Skin epidermis (tissue), 12 donors: Measurements from ENCODE around the gene RPL36.

ENCODE experiments used
- H3K27ac ChIP-seq, 21 experiments: fragments of 200-600 bp; sonication (generic) in 11 of 21; one replicate each; pipeline ENCODE4 v1.5.0; 2020; ENCODE audit warnings: mild to moderate bottlenecking in 3 of 21, inconsistent platforms in 2 of 21, moderate library complexity in 2 of 21
- H3K4me3 ChIP-seq, 7 experiments: fragments of 200-600 bp; sonication (generic) in 2 of 7; one replicate each; pipeline ENCODE4 v1.5.0; 2020; ENCODE audit warnings: inconsistent platforms in 2 of 7, mild to moderate bottlenecking in 2 of 7, moderate library complexity in 1 of 7

Gene RPL36

DNA sequence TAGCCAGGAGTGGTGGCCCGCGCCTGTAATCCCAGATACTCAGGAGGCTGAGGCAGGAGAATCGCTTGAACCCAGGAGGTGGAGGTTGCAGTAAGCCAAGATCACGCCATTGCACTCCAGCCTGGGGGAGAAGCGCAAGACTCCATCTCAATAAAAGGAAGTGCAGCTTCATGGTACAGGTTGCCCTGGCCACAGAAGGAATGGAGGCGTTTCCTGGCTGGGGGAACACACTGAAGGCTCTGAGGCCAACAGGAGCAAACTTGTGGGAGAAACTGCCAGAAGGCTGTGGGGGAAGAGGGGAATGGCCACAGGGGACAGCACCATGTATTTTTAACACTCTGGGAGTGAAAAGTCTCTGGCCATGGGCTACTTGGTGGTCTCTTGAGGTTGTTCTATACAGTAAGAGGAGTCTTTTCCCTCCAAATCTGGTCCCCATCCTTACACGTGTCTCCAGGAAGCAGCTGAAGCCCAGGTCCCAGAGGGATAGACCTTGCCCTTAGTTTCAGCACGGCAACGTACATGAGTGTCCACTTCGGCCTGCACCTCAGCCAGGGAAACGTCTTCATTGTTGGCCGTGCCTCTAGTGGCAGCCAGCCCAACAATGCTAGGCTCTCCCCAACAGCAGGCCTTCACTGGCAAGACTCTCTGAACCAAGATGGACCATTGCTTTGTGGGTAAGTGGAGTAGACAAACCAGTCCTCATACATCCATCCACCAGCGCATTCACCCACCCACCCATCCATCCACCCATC, 17.2 kb upstream of the RPL36 start:
- Histone ChIP-seq H3K4me3 (no peak overlapping the region), H3K27ac (no peak overlapping the region)

DNA sequence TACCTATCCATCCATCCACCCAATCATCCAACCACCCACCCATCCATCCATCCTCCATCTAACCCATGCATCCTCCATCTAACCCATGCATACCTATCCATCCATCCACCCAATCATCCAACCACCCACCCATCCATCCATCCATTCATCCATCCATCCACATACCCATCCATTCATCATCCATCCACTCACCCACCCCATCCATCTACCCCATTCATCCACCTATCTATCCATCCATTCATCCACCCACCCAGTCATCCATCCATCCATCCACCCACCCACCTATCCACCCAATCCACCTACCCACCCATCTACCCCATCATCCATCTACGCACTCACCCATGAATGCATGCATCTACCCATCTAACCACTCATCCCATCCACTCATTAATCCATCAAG, 16.3 kb upstream of the RPL36 start:
- no peak overlapping the region for H3K4me3 ChIP-seq
- H3K27ac ChIP-seq, result no peak overlapping the region

DNA sequence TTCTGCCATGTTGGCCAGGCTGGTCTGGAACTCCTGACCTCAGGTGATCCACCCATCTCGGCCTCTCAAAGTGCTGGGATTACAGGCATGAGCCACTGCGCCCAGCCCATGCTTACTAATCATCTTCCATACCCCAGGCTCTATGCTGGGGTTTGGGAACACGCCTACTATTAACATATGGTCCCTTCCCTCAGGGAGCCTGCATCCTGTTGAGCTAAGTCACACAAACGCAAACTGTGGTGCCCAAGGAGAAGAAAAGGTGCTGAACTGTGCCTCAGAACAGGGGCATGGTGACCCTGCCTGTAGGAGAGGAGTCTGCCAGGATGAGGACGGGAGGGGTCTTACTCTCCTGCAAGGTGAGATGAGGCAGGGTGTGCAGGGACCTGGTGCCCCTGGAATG, 15.4 kb upstream of the RPL36 start:
- H3K27ac ChIP-seq, result no peak overlapping the region
- no peak overlapping the region for H3K4me3 ChIP-seq

DNA sequence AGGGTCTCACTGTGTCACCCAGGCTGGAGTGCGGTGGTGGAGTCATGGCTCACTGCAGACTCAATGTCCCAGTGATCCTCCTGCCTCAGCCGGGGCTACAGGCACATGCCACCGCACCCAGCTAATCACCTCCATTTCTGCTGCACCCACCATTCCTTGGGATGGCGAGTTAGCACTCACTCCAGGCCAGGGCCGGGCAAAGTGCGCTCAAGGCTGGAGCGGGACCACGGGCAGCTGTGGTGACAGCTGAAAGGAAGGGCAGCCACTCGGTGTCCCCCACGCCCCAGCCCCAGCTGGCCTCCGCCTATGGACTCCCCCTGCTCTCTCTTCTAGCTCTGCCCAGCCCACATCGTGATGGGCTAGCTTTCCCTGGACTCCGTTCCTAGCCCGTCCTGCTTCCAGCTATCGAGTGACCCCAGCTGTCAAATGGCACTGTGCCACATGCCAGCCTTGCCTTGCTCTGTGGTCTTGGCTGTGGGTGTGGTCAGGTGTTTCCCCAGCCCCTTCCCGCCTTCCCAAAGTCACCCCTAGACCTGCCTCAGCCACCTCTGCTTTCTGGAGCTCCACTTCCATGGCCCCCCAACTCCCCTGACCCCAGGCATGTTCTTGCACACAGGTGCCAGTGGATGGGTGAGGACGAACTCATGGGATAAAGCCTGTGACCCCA, 13.9 kb upstream of the RPL36 start:
- H3K27ac ChIP-seq, result no peak overlapping the region
- H3K4me3 ChIP-seq, result no peak overlapping the region

DNA sequence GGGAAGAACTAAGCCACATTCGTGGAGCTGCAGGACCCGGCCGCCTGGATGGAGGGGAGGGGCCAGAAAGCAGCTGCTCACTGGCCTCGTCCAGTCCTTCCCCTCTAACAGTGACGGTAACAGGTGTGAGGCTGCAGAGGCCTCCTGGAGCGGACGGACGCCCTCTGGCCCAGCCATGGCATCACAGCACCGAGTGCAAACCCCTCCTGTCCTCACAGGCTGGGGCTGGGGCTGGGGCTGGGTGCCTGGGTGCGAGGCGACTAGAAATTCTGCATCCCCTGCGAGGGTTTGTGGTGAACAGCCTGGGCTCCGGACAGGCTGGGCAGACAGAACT, 13.4 kb upstream of the RPL36 start:
- Histone ChIP-seq H3K4me3 (no peak overlapping the region), H3K27ac (no peak overlapping the region)

DNA sequence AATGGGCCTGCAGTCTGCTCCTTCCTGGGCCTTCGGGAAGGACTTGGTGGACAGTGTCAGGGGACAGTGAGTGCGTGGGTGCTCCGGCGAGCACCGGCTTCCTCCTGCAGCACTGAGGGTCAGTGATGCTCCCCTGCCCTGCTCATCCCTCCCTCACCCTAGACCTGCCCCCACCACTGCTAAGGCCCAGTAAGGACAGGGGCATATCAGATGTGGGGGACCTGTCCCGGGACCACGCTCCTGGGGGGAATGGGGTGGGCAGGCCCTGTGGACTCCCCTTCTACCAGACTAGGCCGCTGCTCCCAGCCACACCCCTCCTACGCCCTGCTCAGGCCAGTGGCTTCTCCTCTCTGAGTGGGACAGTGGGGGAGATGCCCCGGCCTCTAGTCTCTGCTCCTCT, 13.0 kb upstream of the RPL36 start:
- H3K4me3 ChIP-seq, result no peak overlapping the region
- H3K27ac ChIP-seq, result no peak overlapping the region

DNA sequence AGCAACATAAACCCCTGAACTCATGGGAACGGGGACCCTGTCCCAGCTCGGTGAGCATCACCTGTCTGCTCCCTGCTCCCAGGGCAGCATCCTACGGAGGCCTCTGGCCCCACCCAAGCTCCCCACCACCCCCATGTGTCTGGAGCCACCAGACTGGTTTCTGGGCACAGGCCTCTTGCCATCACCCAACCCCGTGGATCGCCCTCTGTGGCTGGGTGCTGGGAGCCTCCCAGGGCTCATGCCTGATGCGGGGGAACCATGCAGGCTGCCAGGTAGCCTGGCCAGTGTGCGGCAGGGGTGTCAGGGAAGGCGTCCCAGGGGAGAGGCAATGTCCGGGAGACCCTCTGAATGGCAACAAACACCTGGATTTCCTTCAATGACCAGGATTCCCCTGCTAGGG, 12.5 kb upstream of the RPL36 start:
- H3K27ac ChIP-seq, result no peak overlapping the region
- H3K4me3 ChIP-seq, result no peak overlapping the region

DNA sequence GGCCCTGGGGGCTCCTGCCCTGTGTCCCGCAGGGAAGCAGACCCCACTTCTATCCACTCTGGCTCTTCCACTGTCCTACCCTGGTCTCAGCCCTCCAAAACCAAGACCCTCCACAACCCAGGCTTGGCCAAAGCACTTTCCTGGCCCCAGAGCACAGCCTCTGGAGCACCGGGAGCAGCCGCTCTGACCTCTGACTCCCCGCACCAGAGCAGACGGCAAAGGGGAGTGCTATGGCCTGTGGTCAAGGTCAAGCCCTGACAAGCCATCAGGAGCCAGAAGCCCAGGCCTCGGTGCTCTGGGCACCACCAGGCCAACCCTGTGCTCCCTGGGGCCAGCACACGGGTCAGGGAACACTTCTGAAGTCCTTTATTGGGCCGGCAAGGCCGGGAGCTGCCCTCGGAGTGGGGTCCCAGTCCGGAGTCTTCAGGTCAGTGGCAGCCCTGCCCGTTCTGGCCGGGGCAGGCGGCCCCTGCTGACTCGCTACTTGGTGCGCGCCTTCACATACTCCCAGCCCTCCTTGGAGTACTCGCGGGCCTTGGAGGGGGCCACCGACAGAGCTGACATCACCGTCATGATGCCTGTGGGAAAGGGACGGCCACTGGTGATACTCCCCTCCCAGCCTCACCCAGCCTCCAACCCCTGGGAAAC, 11.9 kb upstream of the RPL36 start:
- Histone ChIP-seq H3K27ac (no peak overlapping the region), H3K4me3 (no peak overlapping the region)

DNA sequence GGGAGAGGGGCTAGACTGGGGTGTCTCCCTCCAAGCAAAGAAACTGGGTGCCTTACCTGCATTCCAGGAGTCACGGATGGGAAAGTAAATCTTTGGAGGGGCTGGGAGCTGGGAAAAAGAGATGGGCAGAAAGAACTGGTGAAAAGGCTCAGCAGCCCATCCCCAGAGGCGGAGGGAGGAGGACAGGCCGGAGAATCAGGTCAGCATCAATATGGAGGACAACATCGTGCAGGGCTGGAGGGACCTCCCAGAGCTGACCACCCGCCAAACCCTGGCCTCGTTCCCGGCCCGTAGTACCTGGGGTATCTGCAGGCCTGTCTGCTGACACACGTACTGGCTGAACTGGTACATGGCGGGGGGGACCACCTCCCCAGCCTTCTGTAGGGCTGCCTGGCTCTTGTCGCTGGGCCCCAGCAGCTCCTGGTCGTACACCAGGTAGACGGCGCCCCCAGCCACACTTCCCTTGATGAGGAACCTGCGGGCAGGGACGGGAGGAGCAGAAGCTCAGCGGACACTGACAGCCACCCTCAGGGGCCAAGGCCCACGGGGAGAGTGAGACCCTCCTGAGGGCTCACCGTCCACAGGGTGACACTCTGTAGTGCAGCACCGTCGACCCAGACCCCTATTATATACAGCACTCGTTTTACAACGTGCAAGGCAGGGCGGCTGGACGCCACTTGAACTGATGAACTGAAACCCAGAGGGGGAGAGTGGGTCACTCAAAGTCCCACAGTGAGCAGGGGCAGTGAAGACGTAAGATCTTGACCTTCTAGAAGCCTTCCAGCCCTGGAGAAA, 10.6 kb upstream of the RPL36 start:
- peak overlapping the region; percentile 69 to 97 (median 84) for H3K4me3 ChIP-seq
- peak overlapping the region; percentile 72 to 98 (median 89) for H3K27ac ChIP-seq

DNA sequence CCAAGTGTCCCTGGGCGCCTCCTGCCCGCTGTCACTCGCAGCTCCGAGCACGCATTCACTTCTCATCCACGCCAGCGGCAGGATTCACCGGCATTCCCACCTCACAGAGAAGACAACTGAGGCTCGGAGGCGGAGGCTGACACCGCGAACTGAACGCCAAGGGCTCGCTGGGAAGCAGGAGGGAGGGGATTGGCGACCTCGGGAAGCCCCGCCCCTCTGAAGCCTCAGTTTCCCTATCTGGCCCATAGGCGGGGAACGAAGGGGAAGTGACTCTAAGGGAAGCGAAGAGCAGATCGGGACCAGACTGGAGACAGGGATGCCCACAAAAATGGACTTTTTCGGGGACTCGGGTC, 10.0 kb upstream of the RPL36 start:
- peak overlapping the region; percentile 72 to 98 (median 89) for H3K27ac ChIP-seq
- H3K4me3 ChIP-seq, result peak overlapping the region; percentile 69 to 97 (median 84)

DNA sequence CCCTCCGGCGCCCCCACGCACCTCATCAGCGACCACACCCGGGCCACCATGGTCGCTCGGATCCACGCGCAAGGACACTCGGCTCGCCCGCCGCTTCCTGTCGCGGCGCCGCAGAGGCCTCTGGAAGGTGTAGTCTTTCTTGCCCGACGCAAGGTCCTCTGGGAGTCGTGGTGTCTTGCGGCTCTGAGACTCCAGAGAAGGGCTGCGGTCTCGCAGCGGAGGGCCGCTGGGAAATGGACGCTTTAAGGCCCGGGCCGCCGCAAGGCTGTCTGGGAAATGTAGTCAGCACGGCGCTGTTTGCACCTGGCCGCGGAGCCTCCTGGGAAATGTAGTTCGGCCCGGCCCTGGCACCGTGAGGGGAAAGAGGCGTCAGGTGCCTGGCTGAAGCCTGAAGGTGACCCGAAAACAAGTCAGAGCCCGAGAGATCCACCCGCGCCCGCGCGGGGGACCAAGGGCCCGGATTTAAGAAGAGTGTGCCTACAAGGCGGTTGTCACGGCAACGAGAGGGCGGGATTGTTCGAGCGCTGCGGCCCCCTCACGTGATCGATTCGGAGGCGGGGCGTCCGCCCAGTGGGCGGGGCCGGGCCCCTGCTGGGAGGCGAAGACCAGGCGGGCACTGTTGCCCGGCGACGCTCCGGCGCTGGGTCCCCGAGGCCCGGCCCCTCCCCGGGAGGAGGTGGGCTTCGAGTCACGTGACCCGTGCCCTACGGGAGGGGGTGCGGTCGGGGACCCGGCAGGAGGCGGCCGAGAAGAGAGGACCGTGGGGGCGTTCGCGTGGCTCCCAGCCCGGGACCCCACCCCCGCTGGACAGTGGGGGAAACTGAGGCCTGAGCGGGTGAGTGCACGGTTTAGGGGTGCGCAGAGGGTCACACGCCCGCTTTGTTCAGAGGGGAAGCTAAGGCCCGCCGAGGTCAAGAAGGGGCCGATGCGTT, 9.4 kb upstream of the RPL36 start, which contains the start of the genes HSD11B1L and MICOS13:
TSS of gene HSD11B1L (plus strand) at position 591 of the 932 bp plus-strand sequence. CDS start 3,806 bp downstream, outside the sequence.
TSS of gene MICOS13 (minus strand) at position 80 of the 932 bp plus-strand sequence. CDS start at position 50, 30 bp downstream.
- Histone ChIP-seq H3K27ac (peak within 1 kb of the TSS; percentile 72 to 98 (median 89)), H3K4me3 (peak within 1 kb of the TSS; percentile 69 to 97 (median 84))

DNA sequence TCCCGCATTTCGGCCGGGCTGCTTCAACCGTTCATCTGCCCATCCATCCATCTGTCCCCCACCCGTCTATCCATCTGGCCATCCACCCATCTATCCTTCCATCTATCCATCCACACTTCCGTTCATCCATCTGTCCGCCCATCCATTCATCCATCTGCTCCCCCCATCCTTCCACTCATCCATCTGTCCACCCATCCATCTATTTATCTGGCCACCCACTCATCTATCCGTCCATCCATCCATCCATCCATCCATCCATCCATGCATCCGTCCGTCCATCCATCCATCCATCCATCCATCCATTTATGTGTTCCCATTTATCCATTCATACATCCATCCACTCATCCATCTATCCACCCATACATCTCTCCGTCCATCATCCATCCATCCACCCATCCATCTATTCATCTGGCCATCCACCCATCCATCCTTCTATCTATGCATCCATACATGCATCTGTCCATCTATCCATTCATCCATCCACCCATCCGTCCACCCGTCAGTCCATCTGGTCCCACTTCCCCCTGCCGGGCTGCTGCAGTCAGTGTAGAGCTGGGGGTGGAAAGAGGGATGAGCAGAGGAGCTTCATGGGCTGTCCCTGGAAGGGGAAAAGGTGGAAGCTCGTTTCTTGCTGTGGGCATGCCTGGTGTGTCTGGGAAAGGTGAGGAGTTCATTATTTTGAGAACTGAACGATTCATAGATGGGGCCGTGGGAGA, 8.5 kb upstream of the RPL36 start:
- peak overlapping the region in 6 of 21 experiments; percentile 84 to 98 (median 88) for H3K27ac ChIP-seq

DNA sequence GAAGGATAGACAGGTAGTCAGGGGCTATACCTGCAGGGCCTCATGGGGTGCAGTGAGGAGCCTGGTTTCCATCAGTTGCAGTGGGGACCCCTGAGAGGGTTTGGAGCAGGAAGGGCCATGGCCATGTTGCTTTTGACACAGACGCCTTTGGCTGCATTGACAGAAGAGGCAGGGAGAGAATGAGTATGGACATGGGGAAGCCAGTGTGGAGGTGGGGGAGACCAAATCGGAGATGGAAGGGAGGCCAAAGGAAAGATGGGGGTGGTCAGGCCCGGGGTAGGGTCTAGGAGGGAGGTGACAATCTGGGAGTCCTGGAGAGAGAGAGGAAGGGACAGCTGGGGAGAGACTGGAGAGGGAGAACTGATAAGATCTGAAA, 8.0 kb upstream of the RPL36 start:
- no peak overlapping the region for H3K27ac ChIP-seq
- no peak overlapping the region for H3K4me3 ChIP-seq

More for the DNA sequence above, 8.5 kb upstream of the RPL36 start:
- peak overlapping the region; percentile 69 to 97 (median 84) for H3K4me3 ChIP-seq

DNA sequence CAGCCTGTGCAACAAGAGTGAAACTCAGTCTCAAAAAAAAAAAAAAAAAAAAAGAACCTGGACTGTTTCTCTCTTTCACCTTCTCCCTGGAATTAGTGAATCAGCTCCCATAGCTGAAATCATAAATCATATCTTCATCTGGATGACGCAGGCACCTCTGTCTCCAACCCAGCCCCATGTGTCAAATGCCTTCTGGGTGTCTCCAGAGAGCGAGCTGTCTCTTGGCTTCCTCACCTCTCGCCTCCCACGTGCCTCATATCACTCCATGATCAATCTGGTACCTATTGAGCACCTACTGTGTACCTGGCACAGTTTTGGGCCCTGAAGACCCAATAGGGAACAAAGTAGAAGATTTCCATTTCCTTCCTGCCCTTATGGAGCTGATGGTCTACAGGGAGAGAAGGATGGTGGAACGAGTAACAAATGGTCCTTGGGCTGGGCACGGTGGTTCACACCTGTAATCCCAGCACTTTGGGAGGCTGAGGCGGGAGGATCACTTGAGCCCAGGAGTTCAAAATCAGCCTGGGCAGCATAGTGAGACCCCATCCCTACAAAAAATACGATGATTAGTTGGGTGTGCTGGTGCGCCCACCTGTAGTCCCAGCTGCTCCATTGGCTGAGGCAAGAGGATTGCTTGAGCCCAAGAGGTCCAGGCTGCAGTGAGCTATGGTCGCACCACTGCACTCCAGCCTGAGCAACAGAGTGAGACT, 6.8 kb upstream of the RPL36 start:
- Histone ChIP-seq H3K27ac (no peak overlapping the region), H3K4me3 (no peak overlapping the region)

DNA sequence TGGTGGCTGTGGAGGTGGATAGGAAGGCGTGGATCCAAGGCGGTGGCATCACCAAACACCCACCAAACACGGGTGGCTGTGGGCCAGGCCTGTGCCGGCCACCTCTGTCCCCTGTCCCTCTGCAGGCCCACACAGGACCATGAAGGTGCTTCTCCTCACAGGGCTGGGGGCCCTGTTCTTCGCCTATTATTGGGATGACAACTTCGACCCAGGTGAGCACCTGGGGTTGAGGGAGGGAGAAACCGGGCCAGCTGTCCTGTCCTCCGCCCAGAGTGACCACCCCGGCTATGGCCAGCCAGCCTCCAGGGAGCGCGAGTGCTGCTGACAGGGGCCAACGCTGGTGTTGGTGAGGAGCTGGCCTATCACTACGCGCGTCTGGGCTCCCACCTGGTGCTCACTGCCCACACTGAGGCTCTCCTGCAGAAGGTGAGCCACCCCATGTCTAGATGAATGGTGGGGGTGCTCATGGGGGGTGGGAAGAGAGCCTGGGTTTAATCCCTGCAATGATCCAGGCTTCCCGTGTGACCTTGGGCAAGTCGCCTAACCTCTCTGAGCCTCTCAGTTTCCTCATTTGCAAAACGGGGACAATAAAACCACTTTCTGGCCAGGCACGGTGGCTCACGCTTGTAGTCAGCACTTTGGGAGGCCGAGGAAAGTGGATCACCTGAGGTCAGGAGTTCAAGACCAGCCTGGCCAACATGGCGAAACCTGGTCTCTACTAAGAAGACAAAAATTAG, 5.2 kb upstream of the RPL36 start:
- Histone ChIP-seq H3K4me3 (no peak overlapping the region), H3K27ac (peak overlapping the region in 1 of 21 experiments; percentile 21)

DNA sequence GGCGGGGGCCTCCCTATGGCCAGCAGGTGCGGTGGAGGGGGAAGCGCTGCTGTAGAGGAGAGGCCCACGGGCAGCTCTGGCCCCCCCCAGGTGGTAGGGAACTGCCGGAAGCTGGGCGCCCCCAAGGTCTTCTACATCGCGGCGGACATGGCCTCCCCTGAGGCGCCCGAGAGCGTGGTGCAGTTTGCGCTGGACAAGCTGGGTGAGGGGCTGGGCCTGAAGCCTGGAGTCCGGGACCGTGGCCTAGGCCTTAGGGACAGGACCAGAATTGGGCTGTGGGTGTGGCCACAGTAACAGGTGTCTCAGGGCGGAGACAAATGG, 3.8 kb upstream of the RPL36 start:
- Histone ChIP-seq H3K4me3 (peak overlapping the region in 6 of 7 experiments; percentile 45 to 69 (median 52)), H3K27ac (peak overlapping the region in 17 of 21 experiments; percentile 17 to 85 (median 63))
